HG03342 (cell line): ENCODE results near the gene PTPRR.

Experiments
- ATAC-seq: cut with Tn5 transposase; IDR thresholded peaks from one replicate; pipeline ENCODE4 v1.9.1; 2021; ENCODE audit warnings: mild to moderate bottlenecking, moderate library complexity; ENCODE audit not compliant: unreplicated experiment

The PTPRR gene

DNA sequence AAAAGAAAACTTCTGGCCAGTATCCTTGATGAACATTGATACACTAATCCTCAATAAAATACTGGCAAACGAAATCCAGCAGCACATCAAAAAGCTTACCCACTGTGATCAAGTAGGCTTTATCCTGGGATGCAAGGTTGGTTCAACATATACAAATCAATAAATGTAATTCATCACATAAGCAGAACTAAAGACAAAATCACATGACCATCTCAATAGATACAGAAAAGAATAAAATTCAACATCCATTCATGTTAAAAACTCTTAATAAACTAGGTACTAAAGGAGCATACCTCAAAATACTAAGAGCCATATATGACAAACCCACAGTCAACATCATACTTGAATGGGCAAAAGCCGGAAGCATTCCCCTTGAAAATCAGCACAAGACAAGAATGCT, 211.5 kb downstream of the PTPRR start:
- no peak for ATAC-seq

DNA sequence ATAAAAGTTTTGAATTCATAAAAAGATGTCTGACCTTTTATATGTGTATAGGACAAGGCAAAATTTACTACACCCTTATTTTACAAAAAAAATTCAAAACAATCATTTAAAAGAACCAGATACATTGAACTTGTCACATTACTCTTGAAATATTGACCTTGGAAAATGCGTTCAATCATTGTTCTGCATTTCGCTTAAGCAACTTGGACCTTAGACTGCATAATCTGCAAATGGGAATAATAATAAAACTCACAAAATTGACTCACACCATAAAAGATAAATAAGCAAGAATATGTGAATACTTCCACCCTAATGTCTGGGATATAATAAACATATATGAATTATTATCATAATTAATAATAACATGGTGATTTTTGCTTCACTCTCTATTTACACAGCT, 213.9 kb downstream of the PTPRR start:
- no peak for ATAC-seq

DNA sequence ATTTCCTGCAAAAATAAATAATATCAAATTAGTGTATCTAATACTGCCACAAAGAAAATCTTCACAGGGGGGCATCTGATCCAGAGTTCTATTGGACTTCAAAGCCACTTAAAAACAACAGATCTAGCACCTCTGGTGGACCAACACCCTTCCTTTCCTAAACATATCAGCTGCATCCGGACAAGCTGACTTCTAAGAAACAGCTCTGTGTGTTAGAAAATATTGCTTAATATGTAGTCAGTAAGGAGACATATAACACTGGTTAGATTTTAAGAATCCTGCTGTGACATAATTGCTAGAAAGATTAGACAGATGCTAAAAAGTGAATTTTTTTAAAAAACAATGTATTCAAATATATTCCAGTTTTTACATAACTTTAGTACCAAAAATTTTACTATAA, 222.2 kb downstream of the PTPRR start:
- ATAC-seq, result no peak

DNA sequence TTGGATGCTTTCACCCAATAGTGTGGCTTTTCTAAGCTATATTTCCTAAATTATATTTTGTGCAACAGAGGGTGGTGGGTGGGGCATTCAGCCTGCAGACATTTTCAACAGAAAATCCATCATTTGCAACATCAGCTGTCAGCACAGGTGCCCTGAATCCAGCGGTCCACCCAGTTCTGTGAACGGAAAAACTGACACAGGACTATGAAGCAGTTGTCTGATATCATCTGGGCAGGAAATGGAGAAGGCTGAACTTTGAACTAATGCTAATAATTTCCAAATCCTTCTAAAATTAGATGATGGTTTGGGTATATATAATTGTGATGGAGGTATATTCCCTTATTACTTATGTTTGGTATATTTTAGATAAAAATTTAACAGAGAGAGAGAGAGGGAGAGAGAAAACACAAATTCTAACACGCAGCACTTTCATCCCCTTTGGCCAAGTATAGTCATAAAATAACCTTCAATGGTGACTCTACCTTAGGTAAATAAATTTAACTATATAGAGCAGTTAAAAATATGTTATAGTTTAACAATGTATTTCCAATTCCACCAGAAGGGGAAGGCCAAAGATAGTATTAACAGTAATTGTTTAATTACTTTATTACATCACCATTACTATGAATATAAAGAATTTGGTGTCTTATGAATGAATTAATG, 225.0 kb downstream of the PTPRR start:
- ATAC-seq, result no peak

DNA sequence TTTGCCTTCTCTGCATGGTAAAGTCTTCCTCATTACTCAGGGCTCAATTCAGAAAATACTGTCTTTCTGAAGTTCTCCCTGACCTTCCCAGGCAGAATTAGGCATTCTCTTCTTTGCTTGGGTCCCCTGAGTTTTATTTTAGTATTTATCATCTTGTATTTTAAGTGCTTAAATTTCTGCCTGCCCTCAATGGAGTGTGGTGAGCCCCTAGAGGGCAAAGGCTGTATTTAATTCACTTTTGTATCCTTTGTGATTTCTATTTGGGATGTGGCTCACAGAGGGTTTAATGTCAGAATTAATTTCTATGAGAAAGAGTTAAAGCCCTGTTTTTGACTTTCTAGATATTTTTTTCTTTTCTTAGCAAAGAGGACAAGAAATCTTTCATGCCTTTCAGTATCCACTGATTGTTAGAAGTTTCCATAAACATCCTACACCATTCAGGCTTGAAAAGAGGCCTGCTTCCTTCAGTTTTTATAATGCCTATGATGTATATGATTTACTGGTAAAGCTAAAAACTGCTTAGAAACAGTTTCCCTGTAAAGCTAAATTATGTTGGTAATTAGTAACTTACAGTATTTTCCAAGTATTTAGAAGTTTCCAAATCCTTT, 227.8 kb downstream of the PTPRR start:
- ATAC-seq, result no peak

DNA sequence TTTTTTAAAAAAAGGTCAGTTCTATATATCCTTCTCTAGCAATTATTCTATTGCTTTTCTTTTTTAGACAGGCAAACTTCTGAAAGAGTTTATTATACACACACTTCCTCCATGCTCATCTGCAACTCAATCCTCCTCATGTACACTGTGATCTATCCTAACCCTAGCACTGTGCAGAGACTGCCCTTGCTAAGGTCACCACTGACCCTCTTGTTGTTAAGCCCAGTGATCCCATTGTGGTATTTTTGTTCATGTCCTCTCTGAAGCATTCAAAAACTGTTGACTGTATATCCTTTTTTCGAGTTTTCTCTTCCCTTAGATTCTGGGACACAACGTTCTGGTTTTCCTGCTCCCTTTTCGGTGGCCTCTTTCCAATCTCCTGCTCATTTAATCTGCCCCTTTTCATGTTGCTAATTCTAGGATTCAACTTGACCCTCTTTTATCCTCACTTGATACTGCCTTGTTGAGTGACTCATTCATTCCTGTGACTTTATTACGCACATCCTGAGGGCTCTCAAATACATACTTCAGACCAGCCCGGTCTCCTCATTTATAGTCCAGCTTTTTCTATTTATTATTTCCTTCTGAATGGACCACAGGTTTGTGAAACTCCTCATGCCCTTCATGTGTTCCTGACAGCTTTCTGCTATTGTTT, 229.4 kb downstream of the PTPRR start:
- ATAC-seq, result no peak

DNA sequence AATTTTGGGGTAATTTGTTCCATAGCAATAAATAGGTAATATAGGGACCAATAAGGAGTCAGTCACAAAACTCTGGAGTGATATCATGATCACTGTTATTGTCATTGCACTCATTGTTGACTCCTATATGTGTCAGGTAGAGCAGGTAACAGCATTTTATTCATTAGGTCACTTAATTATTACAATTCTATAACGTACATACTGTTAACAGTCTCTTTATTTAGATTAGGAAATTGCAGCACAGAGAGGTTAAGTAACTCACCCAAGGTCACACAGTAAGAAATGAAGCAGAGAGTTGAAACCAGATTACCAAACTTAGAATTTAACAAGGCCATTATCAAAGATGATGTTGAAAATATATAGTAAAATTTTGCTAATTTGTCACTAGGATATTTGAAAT, 233.6 kb downstream of the PTPRR start:
- no peak for ATAC-seq

DNA sequence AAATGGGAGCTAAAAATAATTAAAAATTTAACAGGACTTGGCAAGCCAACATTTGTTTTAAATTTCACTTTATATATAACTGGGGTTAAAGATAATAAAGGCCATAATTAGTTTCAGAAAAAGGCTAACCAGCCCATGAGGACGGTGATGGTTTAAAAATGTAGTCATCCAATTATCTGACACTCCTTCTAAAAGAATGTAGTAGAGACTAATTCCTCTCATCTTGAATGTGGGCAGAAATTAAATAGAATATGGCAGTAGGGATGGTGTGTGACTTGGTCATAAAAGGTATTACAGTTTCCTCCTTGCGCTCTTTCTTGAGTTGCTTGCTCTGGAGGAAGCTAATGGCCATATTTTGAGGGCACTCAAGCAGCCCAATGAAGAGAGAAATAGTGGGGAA, 234.2 kb downstream of the PTPRR start:
- ATAC-seq, result no peak

DNA sequence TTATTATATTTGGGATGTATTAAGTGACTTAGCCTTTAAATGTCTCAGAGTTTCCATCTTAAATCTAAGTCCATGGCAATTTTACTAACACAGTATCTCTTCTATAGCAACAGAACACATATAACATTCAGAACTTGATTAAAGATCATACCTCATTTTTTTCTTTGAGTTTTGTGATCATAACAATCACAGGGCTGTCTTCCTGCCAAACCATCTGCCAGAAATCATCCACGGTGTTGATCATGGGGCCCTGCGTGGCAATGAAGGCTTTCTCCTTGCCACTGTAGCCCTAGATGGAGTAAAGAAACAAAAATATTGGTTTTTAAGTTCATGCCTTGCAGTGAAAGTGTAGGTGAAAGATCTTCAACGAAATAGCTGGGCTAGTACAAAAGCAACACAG, 236.6 kb downstream of the PTPRR start:
- ATAC-seq, result no peak

DNA sequence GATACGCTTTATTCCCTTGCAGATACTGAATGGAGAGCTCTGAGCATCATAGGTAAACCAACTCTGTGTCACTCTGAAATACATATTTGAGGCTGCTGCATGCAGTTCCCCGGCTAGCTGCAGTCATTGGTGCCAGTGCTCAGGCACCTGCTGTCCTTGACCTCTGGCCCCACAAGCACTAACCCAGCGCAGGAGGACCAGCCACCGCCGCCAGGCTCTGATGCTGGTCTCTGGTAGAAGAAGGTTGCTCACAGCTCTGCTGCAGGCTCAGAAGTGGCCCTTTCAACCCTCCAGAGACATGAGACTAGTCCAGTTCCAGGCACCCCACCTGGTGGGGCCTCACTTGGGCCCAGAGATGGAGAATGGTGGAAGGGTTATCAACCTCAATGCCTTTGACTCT, 248.8 kb downstream of the PTPRR start:
- no peak for ATAC-seq

DNA sequence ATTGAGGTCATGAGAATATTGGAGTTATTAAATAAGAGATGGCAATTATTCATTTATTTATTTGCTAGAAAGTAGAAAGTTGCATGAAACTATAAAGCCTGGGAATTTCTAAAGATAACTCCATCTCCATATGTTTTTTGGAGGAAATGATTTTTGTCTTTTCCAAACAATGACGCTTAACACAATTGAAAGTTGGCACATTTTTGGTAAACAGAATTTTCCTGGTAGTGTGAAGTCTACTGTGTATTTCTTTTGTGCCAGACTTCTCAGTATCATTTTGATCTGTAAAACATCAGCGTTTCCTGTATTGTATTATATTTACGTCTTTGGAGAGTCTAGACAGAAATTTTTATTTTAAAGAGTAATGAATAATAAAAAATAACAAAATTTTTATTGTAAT, 249.6 kb downstream of the PTPRR start:
- no peak for ATAC-seq

DNA sequence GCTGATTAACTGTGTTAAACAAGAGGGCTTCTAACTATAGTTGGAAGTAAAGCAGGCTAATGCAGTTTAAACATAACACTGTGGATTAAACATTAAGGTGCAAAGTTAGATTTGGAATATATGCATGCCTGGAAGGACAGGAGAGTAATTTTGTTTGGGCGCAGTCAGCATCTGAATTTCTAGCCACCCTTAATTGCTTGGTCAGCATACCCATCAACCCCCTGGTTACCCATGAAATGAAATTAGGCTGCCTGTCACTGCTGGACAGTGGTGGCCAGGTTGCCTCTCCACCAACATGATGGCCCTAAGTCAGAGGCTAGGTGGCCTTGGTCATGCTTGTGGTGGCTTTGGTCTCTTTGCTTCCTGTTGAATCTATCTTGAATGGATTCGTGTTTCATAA, 253.3 kb downstream of the PTPRR start:
- ATAC-seq, result no peak

DNA sequence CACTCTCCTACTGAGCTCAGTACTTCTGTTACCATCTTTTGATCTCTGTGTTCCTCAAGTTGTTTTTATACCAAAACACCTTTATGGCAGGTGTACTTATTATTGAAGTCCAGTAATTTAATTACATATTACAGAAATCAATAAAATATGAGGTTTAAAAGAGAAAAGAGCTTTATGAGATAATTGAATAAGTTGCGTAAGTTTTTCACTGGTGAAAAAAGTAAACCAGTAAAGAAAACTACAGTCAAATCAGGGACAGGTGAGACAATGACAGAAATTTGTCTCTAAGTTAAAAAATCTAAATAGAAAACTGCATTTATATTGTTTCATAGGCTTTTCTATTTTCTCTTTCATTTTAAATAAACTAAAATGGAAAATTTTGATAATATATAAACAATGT, 254.2 kb downstream of the PTPRR start:
- ATAC-seq, result no peak

DNA sequence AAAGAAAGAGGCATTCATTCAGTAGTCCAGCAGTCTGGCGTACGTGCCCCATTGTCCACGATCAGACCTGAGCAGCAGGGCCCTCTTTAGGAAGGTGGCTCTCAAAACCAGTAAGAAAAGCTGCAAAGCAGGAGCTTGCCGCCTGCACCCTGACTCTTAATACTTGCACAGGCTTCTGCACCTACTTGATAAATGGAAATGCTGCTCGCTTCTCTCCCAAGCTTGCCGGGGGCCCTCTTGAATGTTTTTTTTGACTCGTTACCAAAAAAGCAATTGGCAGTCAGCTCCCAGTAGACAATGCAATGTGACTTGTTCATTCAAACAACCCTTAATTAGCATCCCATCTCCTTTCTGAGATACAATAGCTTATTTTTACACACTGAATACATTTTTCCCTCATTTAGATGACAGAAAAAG, 256.1 kb downstream of the PTPRR start:
- no peak for ATAC-seq

DNA sequence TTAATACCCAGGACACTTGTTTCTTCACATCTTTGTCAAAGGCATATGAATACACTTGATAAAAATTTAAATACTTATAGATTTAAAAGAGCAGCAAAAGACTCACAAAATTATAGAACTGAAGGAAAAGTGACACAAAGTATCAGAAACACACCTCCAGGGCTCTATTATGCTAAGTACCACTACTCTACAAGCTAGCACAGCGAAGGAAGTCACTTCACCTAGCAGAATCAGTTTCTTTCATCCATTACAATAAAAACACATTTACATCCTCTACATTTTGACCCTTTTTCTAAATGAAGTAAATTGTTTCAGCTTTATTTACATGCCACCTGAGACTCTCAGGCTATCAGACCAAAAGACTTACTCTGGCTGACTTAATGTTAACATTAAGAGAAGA, 256.7 kb downstream of the PTPRR start:
- no peak for ATAC-seq

DNA sequence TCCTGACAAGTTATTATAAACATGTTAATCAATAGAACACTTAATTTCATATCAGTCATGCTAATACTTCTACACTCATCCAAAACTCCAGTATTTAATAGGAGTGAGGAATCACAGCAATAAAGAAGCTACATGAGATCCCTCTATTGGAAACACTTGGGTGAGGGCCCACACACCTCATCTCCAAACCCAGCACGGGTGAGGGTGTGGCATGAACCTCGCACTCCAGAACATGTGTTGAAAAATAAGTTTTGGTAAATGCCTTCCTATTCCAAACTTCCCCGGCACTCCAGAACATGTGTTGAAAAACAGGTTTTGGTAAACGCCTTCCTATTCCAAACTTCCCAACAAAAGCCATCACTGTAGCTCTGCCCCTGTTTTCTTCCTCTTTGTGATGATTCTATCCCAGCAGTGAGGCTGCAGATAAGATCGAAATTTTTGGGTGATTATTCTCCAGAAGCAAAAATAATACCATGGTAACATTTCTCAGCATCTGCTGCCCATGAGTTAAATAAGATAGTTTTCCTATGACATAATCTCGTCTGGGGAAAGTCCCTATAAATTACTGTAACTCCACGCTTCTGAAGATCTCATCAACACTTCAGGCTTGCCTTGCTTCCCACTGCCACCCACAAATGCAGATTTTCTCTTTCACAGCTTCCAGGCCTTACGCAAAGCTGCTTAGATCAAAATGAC, 258.9 kb downstream of the PTPRR start:
- no peak for ATAC-seq

DNA sequence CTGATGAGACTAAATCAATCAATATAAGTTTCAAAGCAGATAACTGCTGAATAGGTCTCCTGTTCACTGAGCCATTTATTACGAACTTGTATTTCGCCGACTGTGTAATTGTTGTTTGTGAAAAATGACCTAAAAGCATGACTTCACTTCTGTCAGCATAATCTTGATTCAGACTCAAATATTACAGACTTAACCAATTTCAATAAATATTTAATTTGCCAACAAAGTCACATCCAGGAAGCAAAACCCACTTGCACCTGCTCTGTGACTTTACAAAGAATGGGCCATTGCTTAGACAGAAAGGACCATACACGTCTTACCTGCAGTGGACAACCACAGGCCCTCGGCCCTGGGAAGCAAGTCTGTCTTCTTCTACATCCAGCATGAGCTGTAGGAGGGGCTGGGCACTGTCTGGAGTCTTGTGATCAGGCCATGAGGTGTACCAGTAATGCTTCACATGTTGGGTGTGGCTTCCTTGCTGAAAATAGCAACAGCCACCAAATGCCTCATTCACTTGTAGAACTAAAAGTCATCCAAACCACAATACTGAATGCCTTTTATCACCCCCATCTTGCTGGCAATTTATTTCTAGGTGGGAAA, 259.8 kb downstream of the PTPRR start:
- no peak for ATAC-seq

DNA sequence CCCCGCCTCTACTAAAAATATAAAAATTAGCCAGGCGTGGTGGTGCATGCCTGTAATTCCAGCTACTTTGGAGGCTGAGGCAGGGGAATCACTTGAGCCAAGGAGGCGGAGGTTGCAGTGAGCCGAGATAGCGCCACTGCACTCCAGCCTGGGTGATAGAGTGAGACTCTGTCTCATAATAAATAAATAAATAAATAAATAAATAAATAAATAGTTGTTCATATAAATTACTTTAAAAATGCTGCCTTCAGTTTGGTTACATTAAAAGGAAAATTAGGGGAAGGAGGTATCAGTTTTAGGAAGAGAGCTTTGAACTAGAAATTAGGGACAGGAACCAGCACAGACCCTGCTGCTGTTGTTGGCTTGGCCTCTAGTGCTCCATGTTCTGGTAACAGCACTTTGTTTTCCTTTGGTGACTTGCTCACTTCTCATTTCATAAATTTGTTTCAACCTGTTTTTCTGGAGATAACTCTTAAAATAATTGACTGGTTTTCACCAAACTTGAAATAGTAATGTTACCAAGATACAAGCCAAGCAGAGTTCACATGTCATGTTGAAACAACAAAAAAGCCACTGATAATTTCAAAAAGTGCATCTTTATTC, 260.4 kb downstream of the PTPRR start:
- ATAC-seq, result no peak

DNA sequence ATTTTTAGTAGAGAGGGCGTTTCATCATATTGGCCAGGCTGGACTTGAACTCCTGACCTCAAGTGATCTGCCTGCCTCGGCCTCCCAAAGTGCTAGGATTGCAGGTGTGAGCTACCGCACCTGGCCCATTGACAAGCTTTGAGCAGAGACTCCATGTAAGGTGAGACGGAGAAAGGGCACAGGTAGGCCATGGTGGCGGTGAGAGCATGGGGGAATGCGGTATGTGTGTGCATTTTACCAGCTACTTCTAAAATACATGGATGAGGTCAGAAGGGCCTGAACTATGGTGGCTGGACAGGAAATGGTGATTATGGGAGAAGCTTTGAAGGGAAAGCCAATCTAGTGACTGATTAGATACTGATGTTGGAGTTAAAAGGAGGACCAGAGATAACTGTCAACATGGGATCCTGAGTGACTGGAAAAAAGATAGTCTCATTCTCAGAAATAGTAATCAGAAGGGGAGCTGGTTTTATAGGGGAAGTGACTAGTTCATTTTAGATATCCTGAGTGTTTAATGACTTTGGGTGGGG, 261.4 kb downstream of the PTPRR start:
- no peak for ATAC-seq

DNA sequence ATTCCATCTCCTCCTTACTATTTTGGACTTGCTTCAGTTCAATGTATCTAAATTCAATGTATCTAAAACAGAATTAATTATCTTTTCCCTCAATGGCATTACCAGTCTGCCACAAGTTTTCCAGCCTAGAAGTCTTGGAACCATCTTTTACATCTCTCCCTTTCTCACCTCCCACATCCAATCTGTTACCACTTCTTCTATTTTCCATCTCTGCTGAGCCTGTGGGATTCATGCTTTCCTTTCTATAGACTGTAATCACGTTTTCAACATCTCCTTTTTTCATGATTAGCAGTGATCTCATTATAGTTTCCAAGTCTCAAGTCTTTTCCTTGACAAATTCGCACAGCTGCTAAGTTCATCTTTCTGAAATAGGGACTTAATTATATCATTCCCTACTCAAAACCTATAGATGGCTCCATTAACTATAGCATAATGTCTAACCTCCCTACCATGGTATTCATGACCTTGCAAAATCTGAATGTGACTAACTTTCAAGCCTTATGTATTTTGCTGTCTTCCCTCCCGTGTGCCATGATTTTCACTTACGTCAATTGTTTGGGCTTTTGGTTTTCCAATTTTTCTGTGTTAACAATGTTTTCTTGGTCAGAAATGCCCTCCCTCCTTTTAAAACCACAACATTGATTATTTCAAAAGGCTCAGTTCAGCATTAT, 262.8 kb downstream of the PTPRR start:
- no peak for ATAC-seq
